HuH-7.5 (cell line): Measurements from ENCODE around the gene OR10H2.
"Not testable (repeated sequence)": the region's sequence is repeated elsewhere in the genome, so short reads cannot be mapped to it uniquely, and the experiment has no call there.

Source experiments
- DNase-seq: peaks from one replicate; pipeline ENCODE4 v3.0.0; 2011; ENCODE audit warnings: low spot score

Gene OR10H2

DNA sequence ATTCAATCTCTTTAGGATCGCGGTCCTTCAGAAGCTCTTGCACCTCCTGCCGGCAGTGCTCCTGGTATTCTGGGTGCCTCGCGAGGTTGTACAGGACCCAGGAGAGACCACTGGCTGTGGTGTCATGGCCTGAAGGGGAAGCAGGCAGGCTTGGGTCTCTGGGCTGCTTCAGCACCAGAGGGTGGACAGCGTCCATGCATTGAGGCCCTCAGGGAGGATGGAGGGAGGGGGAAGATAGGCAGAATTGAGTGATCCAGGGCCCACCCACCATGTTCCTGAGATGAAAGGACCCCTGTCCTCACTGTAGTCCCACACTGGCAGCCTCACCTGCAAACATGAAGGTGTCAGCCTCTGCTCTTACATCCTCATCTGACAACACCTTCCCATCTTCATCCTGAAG is 41.8 kb downstream of the OR10H2 start:
- no peak for DNase-seq

DNA sequence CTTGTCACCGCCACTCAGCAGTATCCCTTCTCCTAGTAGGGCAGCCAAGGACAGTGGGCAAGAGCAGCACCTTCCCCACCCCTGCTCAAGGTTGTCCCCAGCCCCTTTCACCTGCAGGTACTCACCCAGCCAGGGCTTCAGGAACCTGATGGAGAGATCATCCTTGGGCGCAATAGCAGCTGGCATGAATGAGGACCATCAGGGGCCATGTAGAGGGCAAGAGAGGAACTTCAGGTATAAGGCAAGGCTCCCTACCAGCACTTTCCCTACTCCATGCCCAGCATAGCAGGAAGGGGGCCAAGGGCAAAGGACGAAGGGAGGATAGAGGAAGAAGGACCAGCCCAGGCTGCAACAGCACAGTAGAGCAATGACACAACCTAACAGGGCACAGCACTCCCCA is 46.3 kb downstream of the OR10H2 start:
- DNase-seq: not testable (repeated sequence)

DNA sequence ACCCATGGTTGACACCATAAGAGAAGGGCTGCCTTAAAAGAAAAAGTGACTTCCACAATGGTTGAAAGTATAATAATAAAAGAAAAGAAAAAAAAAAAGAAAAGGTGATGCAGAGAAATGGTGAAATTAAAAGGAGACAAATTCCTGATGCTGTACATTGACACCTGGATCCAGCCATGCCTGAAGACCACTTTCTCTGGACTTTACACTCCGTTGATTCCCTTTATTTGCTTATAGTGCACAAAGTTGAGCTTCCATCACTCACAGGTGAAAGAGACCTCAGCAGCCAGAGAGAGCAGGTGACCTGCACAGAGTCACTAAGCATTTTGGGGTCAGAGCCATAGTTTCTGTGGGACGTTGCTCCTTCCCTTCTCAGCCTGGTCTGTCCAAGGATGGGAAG is 47.4 kb downstream of the OR10H2 start:
- DNase-seq: no peak

DNA sequence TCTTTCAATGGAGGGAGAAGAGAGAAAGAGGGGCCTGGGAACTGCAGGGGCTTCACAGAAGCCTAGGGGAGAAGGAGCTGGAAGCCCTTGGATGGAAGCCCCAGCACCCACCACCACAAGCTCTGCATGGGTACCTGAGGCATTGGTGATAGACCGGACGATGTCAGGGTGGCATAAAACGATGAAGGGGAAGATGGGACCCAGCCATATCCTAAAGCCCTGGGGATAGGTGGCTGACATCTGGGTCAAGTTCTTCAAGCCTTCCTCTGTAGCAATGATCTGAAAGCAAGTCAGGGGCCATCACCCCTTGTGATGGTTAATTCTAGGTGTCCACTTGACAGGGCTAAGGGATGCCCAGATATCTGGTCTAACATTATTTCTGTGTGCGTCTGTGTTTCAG is 48.4 kb downstream of the OR10H2 start:
- no peak for DNase-seq

DNA sequence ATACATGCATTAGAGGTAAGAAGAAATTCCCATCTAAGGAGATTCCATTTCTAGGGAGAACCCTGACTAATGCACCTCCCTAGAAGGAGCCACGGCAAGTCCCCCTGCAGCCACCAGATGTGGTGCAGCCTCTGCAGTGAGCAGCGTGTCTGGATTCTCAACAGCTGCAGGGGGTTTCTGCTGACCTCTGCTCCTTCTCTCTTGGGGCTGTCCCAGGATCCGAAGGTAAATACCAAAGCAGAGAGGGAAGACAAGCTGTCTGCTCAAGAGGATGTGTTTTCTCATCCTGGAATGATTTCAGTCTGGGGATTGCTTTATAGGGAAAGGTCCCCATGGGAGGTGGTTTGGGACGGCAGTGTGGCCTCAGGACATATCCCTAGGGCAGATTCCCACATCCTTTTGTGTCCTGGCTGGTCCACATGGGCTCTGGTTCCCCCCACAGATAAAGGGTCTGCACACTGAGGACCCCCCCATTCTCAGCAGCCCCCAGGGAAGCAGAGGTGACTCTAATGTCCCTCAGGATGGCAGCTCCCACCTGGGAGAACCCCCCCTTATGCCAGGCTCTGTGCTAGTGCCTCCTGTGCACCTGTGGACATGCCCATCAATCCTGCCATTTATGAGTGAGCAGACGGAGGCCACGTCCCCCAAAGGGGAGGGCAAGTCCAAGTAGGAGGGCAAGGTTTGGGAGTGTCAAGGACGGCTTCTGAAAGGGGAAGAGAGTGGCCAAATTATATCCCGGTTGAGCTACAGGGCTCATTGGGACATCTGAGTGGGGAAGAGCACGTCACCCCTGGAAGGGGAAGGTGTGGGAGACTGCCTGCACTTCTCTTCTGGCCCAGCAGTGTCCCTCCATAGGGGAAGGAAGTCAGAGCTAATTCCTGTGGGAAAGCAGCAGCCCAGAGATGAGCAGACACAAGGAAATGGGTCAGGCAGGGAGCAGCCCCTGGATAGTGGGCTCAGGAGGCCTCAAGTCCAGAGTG is 49.5 kb downstream of the OR10H2 start:
- no peak for DNase-seq
